Lung (tissue), 12 donors: ENCODE results near the gene SYNPO2. TPM values are rescaled to one million over a fixed set of nuclear protein-coding genes. Genes with fewer than 3 reads are reported as not detected.

Source experiments
- ATAC-seq: fragments of 200-7000 bp; cut with Tn5 transposase; one replicate; pipeline ENCODE4 v1.9.1; 2020; ENCODE audit warnings: moderate number of reproducible peaks; ENCODE audit not compliant: insufficient read depth, low FRiP score
- DNase-seq, 3 donors: peaks; one replicate each; pipeline ENCODE4 v3.0.0-alpha.2; 2013 to 2017
- H3K27ac ChIP-seq, 2 donors: one replicate each; pipeline ENCODE4 v1.5.1; 2013; ENCODE audit warnings: mild to moderate bottlenecking in 2 of 2, moderate library complexity in 2 of 2, control low read depth in 1 of 2, inconsistent platforms in 1 of 2, low read depth in 1 of 2, low read length in 1 of 2
- H3K27me3 ChIP-seq, 3 donors: one replicate each; pipeline ENCODE4 v1.5.1; 2013; ENCODE audit warnings: low read length in 2 of 3; ENCODE audit not compliant: control insufficient read depth in 3 of 3, insufficient read depth in 3 of 3
- H3K36me3 ChIP-seq, 4 donors: one replicate each; pipeline ENCODE4 v1.5.1; 2013; ENCODE audit warnings: low read length in 4 of 4, mild to moderate bottlenecking in 1 of 4, moderate library complexity in 1 of 4; ENCODE audit not compliant: control insufficient read depth in 4 of 4, insufficient read depth in 4 of 4
- H3K4me1 ChIP-seq, 5 donors: one replicate each; pipeline ENCODE4 v1.5.1; 2013; ENCODE audit warnings: low read length in 5 of 5, mild to moderate bottlenecking in 2 of 5, moderate library complexity in 1 of 5; ENCODE audit not compliant: control insufficient read depth in 5 of 5, insufficient read depth in 5 of 5
- H3K4me3 ChIP-seq: one replicate; pipeline ENCODE4 v1.5.1; 2013; ENCODE audit warnings: mild to moderate bottlenecking, control low read depth, moderate library complexity
- H3K9ac ChIP-seq, 2 donors: one replicate each; pipeline ENCODE4 v1.5.1; 2013; ENCODE audit warnings: low read length in 2 of 2, control low read depth in 1 of 2; ENCODE audit not compliant: insufficient read depth in 1 of 2
- H3K9me3 ChIP-seq, 4 donors: one replicate each; pipeline ENCODE4 v1.5.1; 2013; ENCODE audit warnings: low read length in 3 of 4, mild to moderate bottlenecking in 1 of 4, moderate library complexity in 1 of 4; ENCODE audit not compliant: control insufficient read depth in 4 of 4, insufficient read depth in 3 of 4
- WGBS, 2 donors: extraction: QIAGEN DNeasy Blood & Tissue Kit; methylation state at CpG; one replicate each; pipeline ENCODE4 v1.1.7; 2013; 5-methylcytosine and 5-hydroxymethylcytosine counted together
- polyA plus RNA-seq, 2 donors: library from polyadenylated mRNA; stranded (reverse); fragments of 200-250 nt; gene quantifications; one replicate each; pipeline ENCODE4 v1.2.1, GENCODE V29; 2013
- total RNA-seq, 2 donors: library from RNA; depleted of rRNA in 1 of 2; stranded (reverse); fragments of >200 nt in 1 of 2; gene quantifications; one replicate each; pipeline ENCODE4 v1.2.1, GENCODE V29; 2014 to 2021
- TF ChIP-seq, protein P1 (sequence below): IDR thresholded peaks from 2 replicates; pipeline ENCODE4 v1.5.1; 2012; ENCODE audit warnings: mild to moderate bottlenecking; ENCODE audit errors: control extremely low read depth, extremely low read depth
- donor health status: control.
- donor health status: control.
- donor health status: Bipolar disorder and iron deficiency.
- donor health status: healthy.
- donor health status: DM: yes; HTN: yes; CAD: no.

Gene SYNPO2
- total and polyA plus RNA-seq, 4 donors: 3.5 to 27.6 (median 10.1) TPM

DNA sequence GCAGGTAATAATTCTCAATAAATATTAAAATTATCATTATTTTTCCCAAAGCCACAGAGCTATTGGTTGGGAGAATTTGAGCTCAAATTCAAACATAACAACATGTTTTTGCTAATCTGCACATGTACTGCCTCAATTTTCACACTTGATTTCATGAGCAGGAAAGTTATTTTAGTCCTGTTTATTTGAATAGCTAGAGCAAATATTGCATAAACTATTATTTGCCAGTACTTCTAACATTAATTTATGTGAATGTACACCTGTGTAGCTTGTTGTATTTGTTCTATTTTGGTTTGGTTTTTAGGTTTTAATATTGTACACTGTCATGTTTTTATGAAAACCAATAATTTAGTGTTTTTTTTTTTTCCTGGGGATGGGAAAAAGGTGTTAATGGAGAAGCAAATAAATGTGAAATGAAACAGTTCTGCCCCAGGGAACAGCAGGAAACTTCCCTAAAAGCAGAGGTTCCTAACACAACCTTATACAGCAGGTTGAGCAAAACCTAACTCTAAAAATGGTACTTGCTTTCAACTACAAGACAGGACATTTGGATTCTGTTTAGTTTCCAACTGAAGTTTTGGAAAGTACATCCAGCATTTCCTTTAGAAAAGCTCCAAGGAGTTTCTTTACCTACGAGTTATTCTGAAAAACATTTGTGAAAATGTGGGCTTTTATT lies 99.4 kb downstream of the SYNPO2 start:
- H3K9ac ChIP-seq: no peak overlapping the region
- DNase-seq (no peak), ATAC-seq (no peak)
- no peaks in the 10 kb centered on the region for H3K27me3 ChIP-seq
- H3K4me1 ChIP-seq: peaks cover 0 to 45% (median 3%) of the 10 kb centered on the region in 5 donors
- WGBS, 2 donors: 76 to 79% methylated on average over 1 of the region's 1 CpG
- TF ChIP-seq, protein P1, sequence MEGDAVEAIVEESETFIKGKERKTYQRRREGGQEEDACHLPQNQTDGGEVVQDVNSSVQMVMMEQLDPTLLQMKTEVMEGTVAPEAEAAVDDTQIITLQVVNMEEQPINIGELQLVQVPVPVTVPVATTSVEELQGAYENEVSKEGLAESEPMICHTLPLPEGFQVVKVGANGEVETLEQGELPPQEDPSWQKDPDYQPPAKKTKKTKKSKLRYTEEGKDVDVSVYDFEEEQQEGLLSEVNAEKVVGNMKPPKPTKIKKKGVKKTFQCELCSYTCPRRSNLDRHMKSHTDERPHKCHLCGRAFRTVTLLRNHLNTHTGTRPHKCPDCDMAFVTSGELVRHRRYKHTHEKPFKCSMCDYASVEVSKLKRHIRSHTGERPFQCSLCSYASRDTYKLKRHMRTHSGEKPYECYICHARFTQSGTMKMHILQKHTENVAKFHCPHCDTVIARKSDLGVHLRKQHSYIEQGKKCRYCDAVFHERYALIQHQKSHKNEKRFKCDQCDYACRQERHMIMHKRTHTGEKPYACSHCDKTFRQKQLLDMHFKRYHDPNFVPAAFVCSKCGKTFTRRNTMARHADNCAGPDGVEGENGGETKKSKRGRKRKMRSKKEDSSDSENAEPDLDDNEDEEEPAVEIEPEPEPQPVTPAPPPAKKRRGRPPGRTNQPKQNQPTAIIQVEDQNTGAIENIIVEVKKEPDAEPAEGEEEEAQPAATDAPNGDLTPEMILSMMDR: no peak
- H3K36me3 ChIP-seq: no peaks in the 10 kb centered on the region
- no peaks in the 10 kb centered on the region for H3K9me3 ChIP-seq
- H3K27ac ChIP-seq: peak overlapping the region in 1 of 2 donors; percentile 97
- H3K4me3 ChIP-seq: no peak overlapping the region

DNA sequence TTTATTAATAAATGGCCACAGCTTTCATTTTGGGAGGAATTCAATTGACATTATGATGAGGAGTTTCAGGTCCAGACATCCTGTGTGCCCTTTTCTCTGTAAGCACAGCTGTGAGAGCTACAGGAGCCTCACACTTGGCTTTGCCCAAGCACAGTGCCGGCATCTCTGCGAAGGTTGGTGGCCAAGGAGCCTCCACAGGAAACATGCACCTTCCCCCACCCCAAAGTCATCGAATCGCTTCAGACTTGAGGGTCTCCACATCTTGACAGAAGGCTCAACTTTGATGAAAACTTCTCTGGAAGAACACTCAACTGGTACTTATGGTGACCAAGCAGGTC lies 100.0 kb downstream of the SYNPO2 start:
- Histone ChIP-seq H3K27me3 (no peaks in the 10 kb centered on the region), H3K4me1 (peaks cover 0 to 40% (median 3%) of the 10 kb centered on the region in 5 donors), H3K27ac (peak overlapping the region; percentile 50 to 97), H3K9ac (no peak overlapping the region), H3K36me3 (no peaks in the 10 kb centered on the region), H3K9me3 (no peaks in the 10 kb centered on the region), H3K4me3 (no peak overlapping the region)
- WGBS, 2 donors: 73 to 90% methylated on average over 4 of the region's 4 CpGs
- DNase-seq (peak in 2 of 3 donors; percentile 14 to 27), ATAC-seq (no peak)
- TF ChIP-seq, protein P1: no peak

DNA sequence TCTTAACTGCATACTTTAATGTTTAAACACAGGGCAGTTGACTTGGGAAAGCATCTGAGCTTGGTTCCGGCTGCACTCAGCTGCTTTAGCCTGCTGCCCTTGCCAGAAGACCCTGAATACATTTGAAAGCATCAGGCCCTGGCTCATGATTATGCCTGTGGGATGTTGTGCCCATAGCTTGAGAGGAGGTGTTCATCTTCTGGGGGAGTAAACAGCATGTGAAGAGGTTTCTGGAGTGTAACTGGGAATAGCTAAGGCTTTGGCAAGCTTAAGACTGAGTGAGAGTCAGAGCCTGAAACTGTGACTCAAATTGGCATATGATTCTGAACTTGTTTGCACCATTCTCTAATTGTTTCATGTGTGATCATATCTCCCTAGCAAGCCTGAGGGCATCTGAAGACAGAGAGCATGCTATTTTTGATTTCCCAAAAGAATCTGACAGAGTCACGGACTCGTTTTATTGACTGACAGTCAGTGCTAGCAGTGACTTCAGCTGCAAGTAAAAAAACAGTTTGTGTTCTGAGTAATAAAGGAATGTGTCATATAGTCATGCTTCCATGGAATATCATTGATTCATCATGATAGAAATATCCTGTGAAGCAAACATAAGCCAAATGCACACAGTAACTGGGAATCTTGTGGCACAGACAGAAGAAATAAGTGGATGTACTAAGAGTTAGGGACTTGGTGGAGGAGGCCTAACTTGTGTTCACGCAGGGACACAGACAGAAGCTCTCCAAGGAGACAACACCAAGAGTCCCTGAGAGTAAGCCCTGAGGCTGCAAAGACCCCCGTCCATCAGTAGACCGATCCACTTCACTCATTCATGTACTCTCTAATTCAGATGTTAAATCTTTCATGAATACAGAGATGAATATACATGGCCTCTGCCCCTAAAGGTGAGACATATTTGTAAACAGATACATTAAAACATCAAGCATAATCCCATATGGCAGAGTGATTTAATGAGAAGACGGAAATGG lies 100.7 kb downstream of the SYNPO2 start:
- Histone ChIP-seq H3K27ac (peak overlapping the region; percentile 57 to 97), H3K9ac (no peak overlapping the region), H3K4me3 (no peak overlapping the region), H3K9me3 (no peaks in the 10 kb centered on the region), H3K27me3 (no peaks in the 10 kb centered on the region), H3K4me1 (peaks cover 0 to 37% (median 3%) of the 10 kb centered on the region in 5 donors), H3K36me3 (no peaks in the 10 kb centered on the region)
- TF ChIP-seq, protein P1: no peak
- ATAC-seq (peak; percentile 38), DNase-seq (no peak)
- 88 to 89% methylated on average over 7 of the region's 7 CpGs for WGBS, 2 donors
